KOPT-K1 (cell line): ENCODE results near the gene MGP.

Experiments used
- H3K27ac ChIP-seq: fragments of 200-600 bp; sonication (generic); 2 replicates; pipeline ENCODE4 v1.5.1; 2016; ENCODE audit warnings: antibody characterized with exemption, mild to moderate bottlenecking, low read depth, low read length; ENCODE audit not compliant: poor library complexity, severe bottlenecking
- H3K36me3 ChIP-seq: fragments of 200-600 bp; sonication (generic); 2 replicates; pipeline ENCODE4 v1.5.1; 2017; ENCODE audit warnings: antibody characterized with exemption, mild to moderate bottlenecking, low read length, moderate library complexity; ENCODE audit not compliant: insufficient read depth
- H3K9me3 ChIP-seq: fragments of 200-600 bp; sonication (generic); 2 replicates; pipeline ENCODE4 v1.5.1; 2017; ENCODE audit warnings: antibody characterized with exemption, low read length, mild to moderate bottlenecking; ENCODE audit not compliant: insufficient read depth, poor library complexity, severe bottlenecking

MGP gene

GRCh38 chr12:14911131-14911530 lies 25.5 kb upstream of the MGP start:
- peaks cover 34% of the 10 kb centered on the region for H3K36me3 ChIP-seq
- H3K27ac ChIP-seq = no peak overlapping the region
- H3K9me3 ChIP-seq = no peaks in the 10 kb centered on the region

GRCh38 chr12:14910090-14910915 lies 24.6 kb upstream of the MGP start:
- H3K36me3 ChIP-seq = peaks cover 26% of the 10 kb centered on the region
- no peaks in the 10 kb centered on the region for H3K9me3 ChIP-seq
- no peak overlapping the region for H3K27ac ChIP-seq

GRCh38 chr12:14907953-14908352 lies 22.3 kb upstream of the MGP start:
- Histone ChIP-seq H3K27ac (no peak overlapping the region), H3K36me3 (peaks cover 3% of the 10 kb centered on the region; the same call in 1 of the 2 replicates), H3K9me3 (no peaks in the 10 kb centered on the region)

DNA sequence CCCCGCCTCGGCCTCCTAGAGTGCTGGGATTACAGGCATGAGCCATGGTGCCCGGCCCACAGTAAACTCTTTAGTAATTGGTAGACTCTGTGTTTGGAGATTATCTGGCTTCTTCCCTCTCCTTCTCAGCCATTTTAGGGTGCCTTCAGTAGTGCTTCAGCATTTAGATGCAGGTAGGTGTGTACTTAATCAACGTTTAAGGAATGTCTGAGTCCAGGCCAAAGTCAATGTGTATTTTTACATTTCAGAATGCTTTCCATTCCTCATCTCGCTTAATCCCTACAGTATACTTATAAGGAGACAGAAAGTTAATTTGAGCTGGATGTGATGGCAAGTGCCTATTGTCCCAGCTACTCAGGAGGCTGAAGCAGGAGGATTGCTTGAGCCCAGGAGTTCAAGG lies 20.5 kb upstream of the MGP start:
- no peaks in the 10 kb centered on the region for H3K36me3 ChIP-seq
- no peak overlapping the region for H3K27ac ChIP-seq
- H3K9me3 ChIP-seq = no peaks in the 10 kb centered on the region

GRCh38 chr12:14905269-14906004 lies 19.8 kb upstream of the MGP start:
- Histone ChIP-seq H3K36me3 (no peaks in the 10 kb centered on the region), H3K27ac (no peak overlapping the region), H3K9me3 (no peaks in the 10 kb centered on the region)

GRCh38 chr12:14904854-14905253 lies 19.2 kb upstream of the MGP start:
- Histone ChIP-seq H3K27ac (no peak overlapping the region), H3K9me3 (no peaks in the 10 kb centered on the region), H3K36me3 (no peaks in the 10 kb centered on the region)

- Histone ChIP-seq H3K27ac (no peak overlapping the region), H3K36me3 (no peaks in the 10 kb centered on the region), H3K9me3 (no peaks in the 10 kb centered on the region)
These were observed 17.9 kb upstream of the MGP start for GRCh38 chr12:14903386-14904098.

DNA sequence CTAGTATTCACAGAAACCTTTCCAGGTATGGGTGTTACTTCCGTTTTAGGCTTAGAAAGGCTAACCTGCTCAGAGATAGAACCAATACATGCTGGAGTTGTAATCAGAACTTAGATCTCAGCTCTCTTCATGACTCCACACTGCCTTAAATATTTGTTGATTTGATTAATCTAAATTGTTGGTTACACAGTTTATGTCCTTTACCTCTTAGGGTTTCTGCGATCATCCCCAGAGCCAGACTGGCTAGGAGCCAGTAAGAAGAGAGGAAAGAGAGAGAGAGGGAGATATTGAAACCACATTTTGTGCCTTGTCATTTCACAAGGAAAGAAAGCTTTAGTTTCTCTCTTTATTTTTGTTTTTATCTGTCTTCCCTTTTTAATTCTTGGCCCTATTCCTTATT lies 16.8 kb upstream of the MGP start:
- H3K27ac ChIP-seq = no peak overlapping the region
- H3K36me3 ChIP-seq = no peaks in the 10 kb centered on the region
- no peaks in the 10 kb centered on the region for H3K9me3 ChIP-seq

DNA sequence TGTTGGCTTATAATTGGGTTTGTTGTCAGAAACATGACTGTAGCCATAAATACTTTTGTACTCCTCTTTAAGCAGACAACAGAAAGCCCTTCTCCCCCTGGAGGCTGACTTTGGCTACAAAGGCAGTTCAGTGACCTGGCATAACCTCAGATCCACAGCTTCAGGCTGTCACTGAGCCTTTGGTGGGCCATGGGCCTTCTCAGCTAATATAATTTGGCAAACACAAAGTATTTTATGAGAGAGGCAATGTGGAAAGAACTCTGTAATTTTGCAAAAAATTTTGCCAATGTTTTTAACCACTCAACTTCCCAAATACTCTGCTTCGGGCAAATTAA lies 15.5 kb upstream of the MGP start:
- H3K36me3 ChIP-seq = no peaks in the 10 kb centered on the region
- no peak overlapping the region for H3K27ac ChIP-seq
- no peaks in the 10 kb centered on the region for H3K9me3 ChIP-seq

GRCh38 chr12:14900521-14901227 lies 15.0 kb upstream of the MGP start:
- no peaks in the 10 kb centered on the region for H3K9me3 ChIP-seq
- H3K36me3 ChIP-seq = no peaks in the 10 kb centered on the region
- H3K27ac ChIP-seq = no peak overlapping the region

DNA sequence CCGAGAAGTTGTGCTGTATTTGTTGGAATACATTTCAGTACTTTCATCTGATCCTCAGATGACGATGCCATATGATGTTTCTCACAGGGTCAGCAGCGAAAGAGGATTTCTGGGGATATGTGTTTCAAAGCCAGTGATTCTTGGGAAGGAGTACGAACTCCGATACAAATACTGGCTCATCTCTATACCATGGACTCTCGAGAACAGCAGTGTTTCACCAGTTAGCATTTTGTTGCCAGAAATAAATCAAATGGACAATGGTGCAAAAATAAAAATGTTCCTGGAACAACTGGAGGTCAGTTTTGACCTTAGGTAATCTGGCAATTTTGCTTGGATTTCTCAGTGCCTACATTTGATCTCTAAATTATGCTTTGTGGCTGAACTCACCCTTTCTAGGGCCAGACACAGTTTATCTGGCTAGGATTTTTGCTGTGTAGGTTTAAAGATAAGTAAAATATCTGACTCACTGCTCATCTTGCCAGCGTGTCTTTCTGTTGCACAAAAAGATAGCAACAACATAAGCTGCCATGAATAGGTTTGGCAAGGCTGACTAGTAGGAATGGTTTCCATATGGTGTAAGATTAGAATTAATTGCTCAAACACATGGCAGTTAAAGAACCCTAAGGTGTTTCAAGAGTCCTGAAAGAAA lies 11.0 kb upstream of the MGP start:
- H3K27ac ChIP-seq = no peak overlapping the region
- no peaks in the 10 kb centered on the region for H3K9me3 ChIP-seq
- no peaks in the 10 kb centered on the region for H3K36me3 ChIP-seq

DNA sequence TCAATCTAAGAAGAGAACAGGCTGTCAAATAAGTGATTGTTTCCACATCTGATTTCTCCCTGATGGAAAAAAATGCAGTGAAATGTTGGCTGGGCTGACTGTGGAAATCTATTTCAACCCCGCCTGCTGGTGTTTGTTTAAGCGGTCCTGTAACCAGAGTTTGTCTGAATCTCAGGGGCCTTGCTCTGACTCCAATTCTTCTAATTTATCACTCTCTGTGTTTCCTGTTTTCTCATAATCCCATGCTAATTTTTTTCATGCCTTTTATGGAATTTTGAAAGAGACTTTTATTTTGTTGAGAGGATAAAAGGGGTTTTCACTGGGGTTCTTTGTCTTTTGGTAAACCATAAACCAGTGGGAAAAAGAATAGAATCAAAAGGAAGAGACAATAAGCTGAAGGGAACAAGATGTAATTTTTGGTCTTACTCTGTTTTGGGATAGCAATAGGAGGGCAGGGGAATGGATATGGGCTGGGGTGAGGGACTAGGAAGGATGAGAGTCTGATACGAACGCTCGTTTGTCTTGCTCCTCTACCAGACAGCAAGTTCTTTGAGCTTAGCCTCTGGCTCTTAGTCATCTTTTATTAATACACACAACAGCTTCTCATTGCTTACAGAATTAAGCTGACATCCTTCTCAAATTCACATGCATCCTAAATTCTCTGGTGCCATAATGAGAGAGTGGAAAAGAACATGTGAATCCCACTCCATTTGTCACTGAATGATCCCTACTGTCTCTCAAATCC lies 8.0 kb upstream of the MGP start:
- Histone ChIP-seq H3K9me3 (no peaks in the 10 kb centered on the region), H3K27ac (no peak overlapping the region), H3K36me3 (no peaks in the 10 kb centered on the region)

DNA sequence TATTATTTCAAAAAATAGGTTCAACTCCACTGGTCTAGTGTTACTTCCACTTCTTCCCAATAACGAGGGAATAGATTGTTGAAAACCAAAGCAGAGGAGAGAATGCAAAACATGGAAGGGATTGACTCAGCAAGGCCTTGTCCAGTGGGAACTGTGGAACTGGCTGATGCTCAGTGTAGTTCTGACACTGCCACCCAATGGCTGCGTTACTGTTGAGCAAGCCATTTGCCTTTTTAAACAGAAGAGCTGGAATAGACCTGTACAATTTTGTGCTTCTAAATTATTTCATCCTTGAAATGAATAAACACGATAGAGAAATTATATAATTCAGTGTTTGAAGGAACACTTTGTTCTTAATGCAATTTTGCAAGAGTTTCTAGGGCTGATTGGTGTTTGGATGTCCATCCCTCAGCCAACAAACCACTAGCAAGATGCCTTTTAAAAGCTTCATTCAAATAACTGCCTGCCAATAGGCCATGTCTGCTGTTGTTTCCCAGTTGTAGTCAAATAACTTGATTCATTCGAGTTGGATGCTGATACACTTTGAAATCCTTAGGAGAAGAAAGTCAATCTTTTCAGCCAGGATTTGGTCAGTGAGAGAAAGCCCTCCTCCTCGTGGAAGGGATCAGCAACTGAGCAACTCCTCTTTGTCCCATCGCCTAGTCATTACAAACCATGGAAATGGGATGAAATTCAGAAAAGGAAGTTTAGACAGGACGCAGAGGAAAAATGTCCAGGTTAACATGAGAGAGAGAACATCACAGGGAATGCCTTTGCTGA lies 7.3 kb upstream of the MGP start:
- Histone ChIP-seq H3K27ac (no peak overlapping the region), H3K9me3 (no peaks in the 10 kb centered on the region), H3K36me3 (no peaks in the 10 kb centered on the region)
